HG03159 (cell line): Measurements from ENCODE around the gene ZBTB1.
A peak's percentile ranks its signal among the peaks of the same experiment; 100 is the strongest.
"Not testable (repeated sequence)": the region's sequence is repeated elsewhere in the genome, so short reads cannot be mapped to it uniquely, and the experiment has no call there.

Experiments used
- ATAC-seq: cut with Tn5 transposase; IDR thresholded peaks from one replicate; pipeline ENCODE4 v1.9.1; 2021; ENCODE audit warnings: mild to moderate bottlenecking, moderate library complexity; ENCODE audit not compliant: unreplicated experiment

ZBTB1 gene

GRCh38 chr14:64522591-64523355 is 18.2 kb downstream of the ZBTB1 start:
- ATAC-seq: no peak

GRCh38 chr14:64525354-64525753 is 20.8 kb downstream of the ZBTB1 start:
- ATAC-seq: no peak

GRCh38 chr14:64531567-64531966 is 27.0 kb downstream of the ZBTB1 start:
- ATAC-seq: no peak

- no peak for ATAC-seq
Observed at GRCh38 chr14:64536488-64537245, 32.1 kb downstream of the ZBTB1 start.

- ATAC-seq: peak; percentile 95
Observed at GRCh38 chr14:64540208-64541202, 35.9 kb downstream of the ZBTB1 start, which contains the start of gene HSPA2. TSS of gene HSPA2 (plus strand) at chr14:64540741. CDS start at chr14:64540850, 109 bp downstream.

GRCh38 chr14:64541261-64541971 is 36.8 kb downstream of the ZBTB1 start:
- no peak for ATAC-seq

GRCh38 chr14:64541972-64542835 is 37.6 kb downstream of the ZBTB1 start:
- no peak for ATAC-seq

GRCh38 chr14:64542836-64543201 is 38.2 kb downstream of the ZBTB1 start:
- no peak for ATAC-seq

GRCh38 chr14:64544607-64545312 is 40.2 kb downstream of the ZBTB1 start:
- no peak for ATAC-seq

- ATAC-seq: no peak
Observed at GRCh38 chr14:64549016-64549415, 44.4 kb downstream of the ZBTB1 start.

- ATAC-seq: no peak
Observed at GRCh38 chr14:64549791-64550620, 45.4 kb downstream of the ZBTB1 start, which contains the start of gene PPP1R36. TSS of gene PPP1R36 (plus strand) at chr14:64549961. CDS start at chr14:64549998, 37 bp downstream.

GRCh38 chr14:64550621-64551333 is 46.2 kb downstream of the ZBTB1 start:
- no peak for ATAC-seq

- no peak for ATAC-seq
Observed at GRCh38 chr14:64554556-64554955, 50.0 kb downstream of the ZBTB1 start.

GRCh38 chr14:64556526-64556925 is 52.0 kb downstream of the ZBTB1 start:
- no peak for ATAC-seq

- ATAC-seq: not testable (repeated sequence)
Observed at GRCh38 chr14:64558216-64558615, 53.6 kb downstream of the ZBTB1 start.

GRCh38 chr14:64561631-64562030 is 57.1 kb downstream of the ZBTB1 start:
- no peak for ATAC-seq

- ATAC-seq: no peak
Observed at GRCh38 chr14:64562436-64562835, 57.9 kb downstream of the ZBTB1 start.
